Thyroid gland (tissue), 4 donors: Measurements from ENCODE around the gene IQSEC1. TPM values are rescaled to one million over a fixed set of nuclear protein-coding genes. Genes with fewer than 3 reads are reported as not detected.

ENCODE experiments used
- DNase-seq, 2 donors: peaks; one replicate each; pipeline ENCODE4 v3.0.0-alpha.2; 2019
- H3K27ac ChIP-seq, 3 donors: fragments of 200-600 bp; sonication (generic); 1 replicate in 2 of 3; 2 replicates in 1 of 3; pipeline ENCODE4 v1.5.1; 2016 to 2019; ENCODE audit warnings: mild to moderate bottlenecking in 1 of 3, moderate library complexity in 1 of 3
- H3K27me3 ChIP-seq: fragments of 200-600 bp; sonication (generic); one replicate; pipeline ENCODE4 v1.5.1; 2019
- H3K36me3 ChIP-seq, 2 donors: fragments of 200-600 bp; sonication (generic); one replicate each; pipeline ENCODE4 v1.5.1; 2016 to 2019
- H3K4me1 ChIP-seq, 2 donors: fragments of 200-600 bp; sonication (generic); one replicate each; pipeline ENCODE4 v1.5.1; 2017 to 2019
- H3K4me3 ChIP-seq, 3 donors: fragments of 200-600 bp; sonication (generic); replicated peaks in 1 of 3; 1 replicate in 2 of 3; 2 replicates in 1 of 3; pipeline ENCODE4 v1.5.1; 2016; ENCODE audit warnings: mild to moderate bottlenecking in 1 of 3
- H3K9me3 ChIP-seq: fragments of 200-600 bp; sonication (generic); one replicate; pipeline ENCODE4 v1.5.1; 2017
- CTCF ChIP-seq, 6 experiments: fragments of 200-600 bp in 3 of 6; fragments of 450-650 bp in 3 of 6; sonication (generic) in 3 of 6; IDR thresholded peaks; one replicate each; pipeline ENCODE4 v1.5.1; 2016 to 2019; ENCODE audit warnings: antibody characterized with exemption in 6 of 6, mild to moderate bottlenecking in 2 of 6, inconsistent platforms in 1 of 6, moderate library complexity in 1 of 6
- POLR2A ChIP-seq, 2 donors: fragments of 450-650 bp; IDR thresholded peaks; one replicate each; pipeline ENCODE4 v1.6.1; 2017; ENCODE audit warnings: antibody characterized with exemption in 2 of 2, mild to moderate bottlenecking in 2 of 2, moderate library complexity in 1 of 2
- WGBS, 2 donors: methylation state at CpG; one replicate each; pipeline ENCODE4 v1.1.5; 2017; 5-methylcytosine and 5-hydroxymethylcytosine counted together
- intact Hi-C: fragments of 100-400 bp; cut with DNase I; formaldehyde crosslinking; loops from one replicate; pipeline ENCODE4 v1.15.1; 2023
- total RNA-seq, 4 donors: library from RNA; depleted of rRNA; stranded (reverse); fragments of >200 nt; gene quantifications; one replicate each; pipeline ENCODE4 v1.2.3, GENCODE V29; 2016

The IQSEC1 gene
- total RNA-seq, 4 donors from 2014 or later = 37.1 to 48.3 (median 38.9) TPM

GRCh38 chr3:12940854-12941253, 132.4 kb downstream of the IQSEC1 start:
- Histone ChIP-seq H3K9me3 (no peaks in the 10 kb centered on the region), H3K4me1 (peaks cover 0 to 29% of the 10 kb centered on the region in 2 donors), H3K4me3 (no peak overlapping the region), H3K36me3 (peaks cover 3 to 14% of the 10 kb centered on the region in 2 donors), H3K27ac (no peak overlapping the region), H3K27me3 (no peaks in the 10 kb centered on the region)
- intact Hi-C loops = no loop called here
- DNase-seq = no peak
- 90 to 97% methylated on average over 6 of the region's 6 CpGs for WGBS, 2 donors
- TF ChIP-seq CTCF (IDR thresholded peaks at IDR 0.05) (no peak), POLR2A (IDR thresholded peaks at IDR 0.05) (no peak)

GRCh38 chr3:12939137-12939536, 134.1 kb downstream of the IQSEC1 start:
- H3K4me3 ChIP-seq = no peak overlapping the region
- TF ChIP-seq POLR2A (IDR thresholded peaks at IDR 0.05) (no peak), CTCF (IDR thresholded peaks at IDR 0.05) (no peak)
- no peaks in the 10 kb centered on the region for H3K9me3 ChIP-seq
- H3K27me3 ChIP-seq = no peaks in the 10 kb centered on the region
- intact Hi-C loops = no loop called here
- no peak for DNase-seq
- 83 to 89% methylated on average over 9 to 10 of the region's 10 CpGs for WGBS, 2 donors
- peak overlapping the region in 1 of 3 donors; percentile 54 for H3K27ac ChIP-seq
- peaks cover 8 to 33% of the 10 kb centered on the region in 2 donors for H3K4me1 ChIP-seq
- peaks cover 9 to 20% of the 10 kb centered on the region in 2 donors for H3K36me3 ChIP-seq

- intact Hi-C loops = no loop called here
- TF ChIP-seq CTCF (IDR thresholded peaks at IDR 0.05) (no peak), POLR2A (IDR thresholded peaks at IDR 0.05) (no peak)
- no peak for DNase-seq
- Histone ChIP-seq H3K27me3 (no peaks in the 10 kb centered on the region), H3K27ac (peak overlapping the region in 1 of 3 donors; percentile 54), H3K36me3 (peaks cover 9 to 20% of the 10 kb centered on the region in 2 donors), H3K9me3 (no peaks in the 10 kb centered on the region), H3K4me3 (no peak overlapping the region), H3K4me1 (peaks cover 8 to 38% of the 10 kb centered on the region in 2 donors)
- WGBS, 2 donors = 70 to 78% methylated on average over 10 of the region's 10 CpGs
Observed at GRCh38 chr3:12938258-12938711, 134.9 kb downstream of the IQSEC1 start.

- intact Hi-C loops = no loop called here
- no peak overlapping the region for H3K4me3 ChIP-seq
- no peaks in the 10 kb centered on the region for H3K9me3 ChIP-seq
- H3K4me1 ChIP-seq = peaks cover 8 to 38% of the 10 kb centered on the region in 2 donors
- TF ChIP-seq CTCF (IDR thresholded peaks at IDR 0.05) (no peak), POLR2A (IDR thresholded peaks at IDR 0.05) (no peak)
- H3K27ac ChIP-seq = no peak overlapping the region
- peaks cover 9 to 18% of the 10 kb centered on the region in 2 donors for H3K36me3 ChIP-seq
- no peaks in the 10 kb centered on the region for H3K27me3 ChIP-seq
- DNase-seq = no peak
- WGBS, 2 donors = 96 to 97% methylated on average over 41 to 66 of the region's 67 CpGs
Observed at GRCh38 chr3:12935861-12936830, 137.1 kb downstream of the IQSEC1 start.
